CD4-positive, alpha-beta T cell treated with Interleukin-2 at 100 ng/mL for 4 hours (primary cell): ENCODE data around the gene DPF1.
"Not testable (repeated sequence)": the region's sequence is repeated elsewhere in the genome, so short reads cannot be mapped to it uniquely, and the experiment has no call there.

Source experiments
- DNase-seq: peaks from one replicate; pipeline ENCODE4 v3.0.0-alpha.2; 2020; ENCODE audit warnings: low spot score

The DPF1 gene

GRCh38 chr19:38224014-38224862 lies at the start of gene DPF1:
DPF1 (minus strand) TSS chr19:38224222; CDS start chr19:38224142, 80 bp downstream.
- peak; percentile 7 for DNase-seq

- no peak for DNase-seq
Measured at GRCh38 chr19:38273499-38273898, 49.5 kb upstream of the DPF1 start.

- DNase-seq = no peak
Measured at GRCh38 chr19:38270587-38271167, 46.7 kb upstream of the DPF1 start.

GRCh38 chr19:38268539-38268938 lies 44.5 kb upstream of the DPF1 start:
- DNase-seq = no peak

GRCh38 chr19:38267761-38268483 lies 43.9 kb upstream of the DPF1 start:
- DNase-seq = no peak

GRCh38 chr19:38266981-38267597 lies 43.1 kb upstream of the DPF1 start:
- DNase-seq = no peak

GRCh38 chr19:38265921-38266429 lies 42.0 kb upstream of the DPF1 start:
- DNase-seq = no peak

- no peak for DNase-seq
Measured at GRCh38 chr19:38265213-38265861, 41.3 kb upstream of the DPF1 start.

GRCh38 chr19:38264486-38265212 lies 40.6 kb upstream of the DPF1 start, which contains the start of gene SPINT2:
SPINT2 (plus strand) TSS chr19:38264573; CDS start chr19:38264893, 320 bp downstream.
- DNase-seq = no peak

GRCh38 chr19:38263689-38264485 lies 39.9 kb upstream of the DPF1 start:
- DNase-seq = peak; percentile 79

GRCh38 chr19:38262585-38263268 lies 38.7 kb upstream of the DPF1 start:
- no peak for DNase-seq

- not testable (repeated sequence) for DNase-seq
Measured at GRCh38 chr19:38261942-38262341, 37.9 kb upstream of the DPF1 start.

- no peak for DNase-seq
Measured at GRCh38 chr19:38255383-38256014, 31.5 kb upstream of the DPF1 start.

- no peak for DNase-seq
Measured at GRCh38 chr19:38253788-38254187, 29.8 kb upstream of the DPF1 start.

- no peak for DNase-seq
Measured at GRCh38 chr19:38252941-38253691, 29.1 kb upstream of the DPF1 start.

GRCh38 chr19:38252385-38252784 lies 28.4 kb upstream of the DPF1 start:
- DNase-seq = no peak

GRCh38 chr19:38251564-38252051 lies 27.6 kb upstream of the DPF1 start:
- no peak for DNase-seq
